NB4 (cell line): ENCODE results near the gene SH2D4B.

Experiments used
- POLR2A ChIP-seq: IDR thresholded peaks from 2 replicates; pipeline ENCODE4 v1.6.1; 2011; ENCODE audit warnings: mild to moderate bottlenecking; ENCODE audit not compliant: insufficient read length; ENCODE audit errors: extremely low read depth
- TF ChIP-seq, protein P1 (sequence below): IDR thresholded peaks from one replicate; pipeline ENCODE4 v1.5.1; 2012; ENCODE audit warnings: low read depth, low read length

DNA sequence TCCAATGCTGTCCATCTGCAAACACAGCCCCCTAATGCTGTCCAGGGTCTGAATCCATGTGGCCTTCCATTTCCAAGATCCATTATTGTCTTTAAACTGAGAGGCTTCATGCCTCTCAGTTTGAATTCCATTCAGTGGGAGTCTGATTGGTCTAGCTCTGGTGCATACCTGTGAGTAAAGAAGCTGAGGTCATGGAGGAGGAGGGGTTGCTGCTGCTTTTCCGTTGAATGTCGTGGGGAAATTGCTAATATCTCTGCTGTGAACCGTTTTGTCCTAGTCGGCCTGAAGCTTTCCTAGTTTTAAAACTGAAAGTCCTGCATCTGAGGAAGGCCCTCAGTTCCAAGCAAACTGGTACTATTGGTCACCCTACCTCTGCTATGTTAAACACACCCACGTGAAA lies 17.7 kb downstream of the SH2D4B start:
- TF ChIP-seq POLR2A, result no peak
- TF ChIP-seq, protein P1, sequence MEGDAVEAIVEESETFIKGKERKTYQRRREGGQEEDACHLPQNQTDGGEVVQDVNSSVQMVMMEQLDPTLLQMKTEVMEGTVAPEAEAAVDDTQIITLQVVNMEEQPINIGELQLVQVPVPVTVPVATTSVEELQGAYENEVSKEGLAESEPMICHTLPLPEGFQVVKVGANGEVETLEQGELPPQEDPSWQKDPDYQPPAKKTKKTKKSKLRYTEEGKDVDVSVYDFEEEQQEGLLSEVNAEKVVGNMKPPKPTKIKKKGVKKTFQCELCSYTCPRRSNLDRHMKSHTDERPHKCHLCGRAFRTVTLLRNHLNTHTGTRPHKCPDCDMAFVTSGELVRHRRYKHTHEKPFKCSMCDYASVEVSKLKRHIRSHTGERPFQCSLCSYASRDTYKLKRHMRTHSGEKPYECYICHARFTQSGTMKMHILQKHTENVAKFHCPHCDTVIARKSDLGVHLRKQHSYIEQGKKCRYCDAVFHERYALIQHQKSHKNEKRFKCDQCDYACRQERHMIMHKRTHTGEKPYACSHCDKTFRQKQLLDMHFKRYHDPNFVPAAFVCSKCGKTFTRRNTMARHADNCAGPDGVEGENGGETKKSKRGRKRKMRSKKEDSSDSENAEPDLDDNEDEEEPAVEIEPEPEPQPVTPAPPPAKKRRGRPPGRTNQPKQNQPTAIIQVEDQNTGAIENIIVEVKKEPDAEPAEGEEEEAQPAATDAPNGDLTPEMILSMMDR, result no peak
